Testis (tissue), 3 donors: ENCODE measurements around the gene BTBD17. TPM values are rescaled to one million over a fixed set of nuclear protein-coding genes. Genes with fewer than 3 reads are reported as not detected.

Experiments
- DNase-seq: peaks from one replicate; pipeline ENCODE4 v3.0.0-alpha.2; 2019
- H3K27ac ChIP-seq, 2 donors: fragments of 200-600 bp; sonication (generic); one replicate each; pipeline ENCODE4 v1.5.1; 2019
- H3K27me3 ChIP-seq: fragments of 200-600 bp; sonication (generic); one replicate; pipeline ENCODE4 v1.5.1; 2019
- H3K36me3 ChIP-seq: fragments of 200-600 bp; sonication (generic); one replicate; pipeline ENCODE4 v1.5.1; 2017; ENCODE audit warnings: low read depth; ENCODE audit errors: missing control alignments
- H3K4me1 ChIP-seq: fragments of 200-600 bp; sonication (generic); one replicate; pipeline ENCODE4 v1.5.1; 2019
- H3K4me3 ChIP-seq, 2 donors: fragments of 200-600 bp; sonication (generic); one replicate each; pipeline ENCODE4 v1.5.1; 2017 to 2019
- H3K9me3 ChIP-seq: fragments of 200-600 bp; sonication (generic); one replicate; pipeline ENCODE4 v1.5.1; 2017
- CTCF ChIP-seq, 3 experiments: fragments of 450-650 bp in 2 of 3; fragments of 200-600 bp in 1 of 3; sonication (generic) in 1 of 3; IDR thresholded peaks; one replicate each; pipeline ENCODE4 v1.5.1; 2016 to 2019; ENCODE audit warnings: antibody characterized with exemption in 3 of 3, mild to moderate bottlenecking in 2 of 3, moderate library complexity in 1 of 3
- POLR2A ChIP-seq: fragments of 450-650 bp; IDR thresholded peaks from one replicate; pipeline ENCODE4 v1.6.1; 2017; ENCODE audit warnings: antibody characterized with exemption, mild to moderate bottlenecking, moderate library complexity
- WGBS, 2 donors: methylation state at CpG; one replicate each; pipeline ENCODE4 v1.1.5; 2018; 5-methylcytosine and 5-hydroxymethylcytosine counted together
- intact Hi-C: fragments of 100-400 bp; cut with DNase I; formaldehyde crosslinking; loops from one replicate; pipeline ENCODE4 v1.15.1; 2023; ENCODE audit warnings: low total_unique reads
- polyA plus RNA-seq: library from polyadenylated mRNA; stranded (reverse); fragments of 350-450 nt; fragmentation: Illumina TruSeq; extraction: RNeasy Lipid Tissue Mini Kit (QIAGEN cat#74804); gene quantifications from one replicate; pipeline ENCODE4 v1.2.3, GENCODE V29; 2014; ENCODE audit warnings: low read depth, low replicate concordance; ENCODE audit not compliant: insufficient read depth
- total RNA-seq, 2 donors: library from RNA; depleted of rRNA; stranded (reverse); fragments of >200 nt; gene quantifications; one replicate each; pipeline ENCODE4 v1.2.3, GENCODE V29; 2016

BTBD17 gene
- total and polyA plus RNA-seq, 3 donors from 2014 or later = 0.79 to 1.2 TPM; not detected in 1

GRCh38 chr17:74380959-74381808 lies 19.5 kb upstream of the BTBD17 start:
- intact Hi-C loops = loop anchor here (2.0 kb wide), 1 partner anchor 78 kb away; no protein-coding TSS in a partner anchor
- DNase-seq = no peak
- Histone ChIP-seq H3K27ac (no peak overlapping the region), H3K9me3 (no peaks in the 10 kb centered on the region), H3K36me3 (no peaks in the 10 kb centered on the region), H3K27me3 (no peaks in the 10 kb centered on the region), H3K4me3 (no peak overlapping the region), H3K4me1 (peaks cover 9% of the 10 kb centered on the region)
- no peak for TF ChIP-seq POLR2A
- TF ChIP-seq CTCF (IDR thresholded peaks at IDR 0.05) = no peak
- WGBS, 2 donors = 83 to 84% methylated on average over 14 to 15 of the region's 15 CpGs

- DNase-seq = no peak
- intact Hi-C loops = loop anchor here (2.0 kb wide), 1 partner anchor 78 kb away; no protein-coding TSS in a partner anchor
- Histone ChIP-seq H3K4me3 (no peak overlapping the region), H3K4me1 (peaks cover 9% of the 10 kb centered on the region), H3K27me3 (no peaks in the 10 kb centered on the region), H3K27ac (no peak overlapping the region), H3K9me3 (no peaks in the 10 kb centered on the region), H3K36me3 (no peaks in the 10 kb centered on the region)
- TF ChIP-seq CTCF (IDR thresholded peaks at IDR 0.05) (no peak), POLR2A (no peak)
- 43 to 80% methylated on average over 9 to 17 of the region's 17 CpGs for WGBS, 2 donors
Observed at GRCh38 chr17:74380086-74380958, 18.7 kb upstream of the BTBD17 start.

- Histone ChIP-seq H3K4me1 (peaks cover 9% of the 10 kb centered on the region), H3K27ac (no peak overlapping the region), H3K9me3 (no peaks in the 10 kb centered on the region), H3K36me3 (no peaks in the 10 kb centered on the region), H3K4me3 (no peak overlapping the region), H3K27me3 (no peaks in the 10 kb centered on the region)
- TF ChIP-seq CTCF (IDR thresholded peaks at IDR 0.05) = peak; percentile 95 to 98 (median 97)
- no peak for TF ChIP-seq POLR2A
- WGBS, 2 donors = 17 to 26% methylated on average over 16 to 20 of the region's 20 CpGs
- intact Hi-C loops = loop anchor here (2.0 kb wide), 1 partner anchor 79 kb away; no protein-coding TSS in a partner anchor
- peak; percentile 94 for DNase-seq
Observed at GRCh38 chr17:74379495-74380085, 17.9 kb upstream of the BTBD17 start.

- H3K4me3 ChIP-seq = no peak overlapping the region
- H3K4me1 ChIP-seq = peaks cover 6% of the 10 kb centered on the region
- H3K27me3 ChIP-seq = no peaks in the 10 kb centered on the region
- DNase-seq = no peak
- no peaks in the 10 kb centered on the region for H3K36me3 ChIP-seq
- intact Hi-C loops = no loop called here
- no peaks in the 10 kb centered on the region for H3K9me3 ChIP-seq
- WGBS, 2 donors = 92 to 95% methylated on average over 3 of the region's 3 CpGs
- H3K27ac ChIP-seq = no peak overlapping the region
- TF ChIP-seq CTCF (IDR thresholded peaks at IDR 0.05) = no peak
- TF ChIP-seq POLR2A = no peak
Observed at GRCh38 chr17:74374858-74375257, 13.2 kb upstream of the BTBD17 start.
